Neural cell (in vitro differentiated cells): ENCODE results near the gene TSPAN15.

Experiments
- CTCF ChIP-seq: fragments of 450-650 bp; IDR thresholded peaks from 2 replicates; pipeline ENCODE4 v1.5.1; 2014; ENCODE audit warnings: antibody characterized with exemption, mild to moderate bottlenecking, moderate library complexity; ENCODE audit not compliant: poor library complexity, severe bottlenecking
- EZH2 ChIP-seq: fragments of 200-600, 300-800 bp; shearing (Covaris generic), sonication (generic); IDR thresholded peaks from 2 replicates; pipeline ENCODE4 v1.6.1; 2014; ENCODE audit warnings: antibody characterized with exemption, low read length, borderline replicate concordance, mild to moderate bottlenecking; ENCODE audit not compliant: insufficient read depth, poor library complexity, severe bottlenecking
- TAF1 ChIP-seq: IDR thresholded peaks from 2 replicates; pipeline ENCODE4 v1.6.1; 2012; ENCODE audit warnings: low read depth

- TF ChIP-seq CTCF, result no peak
- no peak for TF ChIP-seq EZH2
- no peak for TF ChIP-seq TAF1
These were observed 28.2 kb downstream of the TSPAN15 start for GRCh38 chr10:69479240-69480067.
